GM21619 (cell line): ENCODE measurements around the gene STEAP4.
"Not testable (repeated sequence)": the region's sequence is repeated elsewhere in the genome, so short reads cannot be mapped to it uniquely, and the experiment has no call there.

Experiments used
- ATAC-seq: cut with Tn5 transposase; IDR thresholded peaks from one replicate; pipeline ENCODE4 v1.9.1; 2021; ENCODE audit not compliant: unreplicated experiment

STEAP4 gene

DNA sequence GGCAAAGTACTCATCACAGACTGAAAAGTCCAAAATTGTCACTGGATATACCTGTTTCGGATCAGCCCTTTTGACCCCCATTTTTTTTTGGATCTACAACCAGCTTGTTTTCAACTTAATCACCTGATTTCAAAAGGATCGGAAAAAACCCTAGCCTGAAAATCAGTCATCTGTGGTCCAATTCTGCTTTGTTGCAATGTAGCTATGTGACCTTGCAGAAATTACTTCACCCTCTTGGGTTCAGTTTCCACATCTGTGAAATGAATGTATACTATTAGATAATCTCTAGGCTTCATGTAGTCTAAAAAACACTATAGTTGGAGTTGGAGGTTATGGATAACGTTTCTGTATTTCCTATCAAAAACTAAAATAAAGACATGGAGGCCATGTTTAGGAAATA is 37.1 kb downstream of the STEAP4 start:
- ATAC-seq = no peak

DNA sequence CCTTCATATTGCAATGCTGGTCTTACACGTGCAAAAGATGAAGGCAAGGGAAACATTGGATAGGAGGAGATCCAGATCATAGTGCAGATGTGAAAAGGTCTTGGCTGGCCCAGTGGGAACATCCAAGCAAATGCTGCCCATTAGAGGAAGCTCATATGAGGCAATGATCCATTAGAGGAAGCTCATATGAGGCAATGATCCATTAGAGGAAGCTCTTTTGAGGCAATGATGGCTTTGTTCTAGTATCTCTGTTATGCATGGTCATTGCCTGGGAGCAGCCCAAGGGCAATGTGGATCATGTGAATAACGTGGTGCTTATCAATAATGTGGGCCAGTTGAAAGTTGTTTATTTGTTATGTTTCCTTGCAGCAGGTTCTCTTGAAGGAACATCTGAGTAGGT is 37.8 kb downstream of the STEAP4 start:
- no peak for ATAC-seq

- no peak for ATAC-seq
Observed at GRCh38 chr7:88268051-88268450, 38.6 kb downstream of the STEAP4 start.

GRCh38 chr7:88267421-88267820 is 39.3 kb downstream of the STEAP4 start:
- ATAC-seq = no peak

DNA sequence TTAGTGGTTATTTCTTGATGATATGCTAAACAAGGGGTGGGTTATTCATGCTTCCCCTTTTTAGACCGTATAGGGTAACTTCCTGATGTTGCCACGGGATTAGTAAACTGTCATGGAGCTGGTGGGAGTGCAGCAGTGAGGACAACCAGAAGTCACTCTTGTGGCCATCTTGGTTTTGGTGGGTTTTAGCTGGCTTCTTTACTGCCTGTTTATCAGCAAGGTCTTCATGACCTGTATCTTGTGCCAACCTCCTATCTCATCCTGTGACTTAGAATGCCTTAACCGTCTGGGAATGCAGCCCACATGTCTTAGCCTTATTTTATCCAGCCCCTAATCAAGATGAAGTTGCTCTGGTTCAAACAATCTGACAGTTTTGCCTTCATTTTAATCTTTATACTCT is 41.7 kb downstream of the STEAP4 start:
- not testable (repeated sequence) for ATAC-seq

GRCh38 chr7:88262562-88262961 is 44.1 kb downstream of the STEAP4 start:
- ATAC-seq = no peak

DNA sequence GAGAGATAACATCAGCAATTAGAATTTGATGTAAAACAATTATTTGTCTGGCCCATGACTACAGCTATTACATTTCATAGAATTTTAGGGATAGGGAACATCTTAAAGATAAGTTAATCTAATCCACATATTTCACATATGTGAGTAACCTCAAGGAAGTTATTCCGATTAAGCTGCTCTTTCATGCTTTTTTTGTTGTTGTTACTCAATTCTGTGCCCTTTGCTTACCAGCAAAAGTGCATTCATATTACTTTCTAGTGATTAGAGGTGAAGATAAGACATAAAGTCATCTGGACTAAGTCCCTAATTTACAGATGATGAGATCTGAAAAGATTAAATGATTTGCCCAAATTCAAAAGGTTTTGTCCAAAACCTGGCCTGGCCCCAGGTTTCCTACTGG is 46.0 kb downstream of the STEAP4 start:
- no peak for ATAC-seq

GRCh38 chr7:88259656-88260380 is 46.9 kb downstream of the STEAP4 start:
- ATAC-seq = no peak

DNA sequence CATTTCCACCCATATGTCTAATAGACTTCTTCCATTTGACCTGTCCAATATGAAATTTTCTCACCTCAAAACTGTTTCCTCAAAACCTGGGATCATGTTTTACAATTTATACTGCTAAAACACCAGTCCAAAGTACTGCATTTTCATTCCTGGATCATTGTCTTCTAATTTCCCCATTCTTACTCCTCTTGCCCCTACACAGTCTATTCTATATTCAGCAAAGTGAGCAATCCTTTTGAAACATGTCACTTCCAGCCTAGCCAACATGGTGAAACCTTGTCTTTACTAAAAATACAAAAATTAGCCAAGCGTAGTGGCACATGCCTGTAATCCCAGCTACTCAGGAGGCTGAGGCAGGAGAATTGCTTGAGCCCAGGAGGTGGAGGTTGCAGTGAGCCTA is 48.4 kb downstream of the STEAP4 start:
- not testable (repeated sequence) for ATAC-seq

DNA sequence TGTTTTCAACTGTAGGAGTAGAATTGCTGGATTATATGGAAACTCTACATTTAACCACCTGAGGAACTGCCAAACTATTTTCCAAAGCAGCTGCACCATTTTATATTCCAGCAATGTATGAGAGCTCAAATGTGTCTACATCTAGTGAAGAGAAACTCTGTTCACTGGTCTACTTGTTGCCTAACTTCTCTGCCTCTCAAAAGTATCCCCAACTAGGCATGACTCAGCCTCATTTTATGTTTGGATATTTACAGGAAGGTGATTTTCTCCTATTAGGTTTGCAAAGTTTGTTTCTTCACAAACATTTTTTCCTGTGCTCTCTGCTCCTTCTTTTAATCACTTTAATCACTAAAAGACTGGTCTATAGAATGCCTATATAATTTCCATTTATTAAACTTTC is 49.8 kb downstream of the STEAP4 start:
- ATAC-seq = no peak

GRCh38 chr7:88254721-88255424 is 51.8 kb downstream of the STEAP4 start:
- ATAC-seq = no peak

DNA sequence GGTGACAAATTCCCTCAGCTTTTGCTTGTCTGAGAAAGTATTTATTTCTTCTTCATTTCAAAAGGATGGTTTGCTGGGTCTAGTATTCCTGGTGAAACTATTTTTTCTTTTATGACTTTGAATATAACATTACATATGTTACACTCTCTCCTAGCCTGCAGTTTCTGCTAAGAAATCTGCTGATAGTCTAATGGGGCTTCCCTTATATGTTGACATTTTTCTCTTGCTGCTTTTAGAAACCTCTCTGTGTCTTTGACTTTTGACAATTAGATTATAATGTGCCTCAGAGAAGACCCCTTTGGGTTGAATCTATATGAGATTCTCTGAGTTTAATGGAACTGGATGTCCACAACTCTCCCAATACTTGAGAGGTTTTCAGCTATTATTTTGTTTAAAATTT is 53.1 kb downstream of the STEAP4 start:
- ATAC-seq = no peak

GRCh38 chr7:88244258-88244657 is 62.4 kb downstream of the STEAP4 start:
- ATAC-seq = no peak

DNA sequence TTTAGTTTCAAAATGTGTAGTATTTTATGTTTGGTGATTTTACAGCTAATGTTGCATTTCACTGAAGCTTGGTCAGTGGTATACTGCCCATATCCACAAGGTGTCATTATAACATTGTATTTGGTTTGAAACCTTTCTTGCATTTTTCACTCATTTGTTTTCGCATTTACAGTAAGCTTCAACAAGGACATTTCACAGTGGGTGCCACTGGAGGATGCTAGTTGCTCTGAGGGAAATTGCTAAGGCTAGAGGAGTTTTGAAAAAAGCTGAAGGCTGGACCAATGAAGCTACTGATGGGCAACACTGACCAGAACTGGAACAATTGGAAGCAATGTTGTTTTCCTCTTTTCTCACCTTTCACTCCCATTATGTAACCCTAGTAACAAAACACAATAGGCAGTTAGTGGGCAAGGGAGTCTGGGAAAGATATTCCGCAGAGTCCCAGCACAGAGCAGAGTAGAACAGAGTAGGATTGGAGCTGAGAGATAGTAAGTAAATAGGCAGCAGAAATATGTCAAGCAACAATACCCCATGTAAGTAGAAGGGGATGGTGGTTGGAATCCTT is 63.3 kb downstream of the STEAP4 start:
- ATAC-seq = peak; percentile 80

DNA sequence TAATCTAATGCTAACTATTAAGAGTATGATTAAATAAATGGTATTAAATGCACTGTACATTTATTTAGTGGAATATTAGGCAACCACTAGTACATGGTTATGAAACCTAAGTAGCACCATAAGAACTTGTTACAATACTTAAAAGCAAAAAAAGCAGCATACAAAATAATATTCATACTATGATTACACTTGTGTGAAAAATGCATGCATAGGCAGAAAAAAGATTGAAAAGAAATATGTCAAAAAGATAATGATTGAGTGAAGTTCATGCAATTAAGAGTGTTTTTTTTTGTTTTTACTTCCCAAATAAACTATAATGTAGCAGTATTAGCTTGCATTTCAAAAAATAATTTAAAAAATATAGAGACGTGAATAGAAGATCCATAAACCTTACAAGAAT is 66.8 kb downstream of the STEAP4 start:
- ATAC-seq = no peak

GRCh38 chr7:88233828-88234227 is 72.9 kb downstream of the STEAP4 start:
- no peak for ATAC-seq

DNA sequence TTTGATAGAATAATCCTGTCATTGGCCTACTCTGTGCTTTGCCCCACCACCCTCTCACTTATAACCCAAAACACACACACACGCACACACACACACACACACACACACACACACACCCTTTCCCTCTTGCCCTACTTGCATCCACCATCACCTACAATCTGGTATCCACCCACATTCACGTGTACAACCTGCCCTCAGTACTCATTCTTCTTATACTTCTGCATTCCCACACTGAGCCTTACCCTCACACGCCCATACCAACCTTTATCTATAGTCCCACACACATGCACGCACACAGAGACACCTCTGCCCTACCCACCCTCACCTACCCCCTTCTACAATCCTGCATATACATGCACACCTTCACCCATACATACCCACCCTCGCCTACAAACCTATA is 76.0 kb downstream of the STEAP4 start:
- no peak for ATAC-seq

DNA sequence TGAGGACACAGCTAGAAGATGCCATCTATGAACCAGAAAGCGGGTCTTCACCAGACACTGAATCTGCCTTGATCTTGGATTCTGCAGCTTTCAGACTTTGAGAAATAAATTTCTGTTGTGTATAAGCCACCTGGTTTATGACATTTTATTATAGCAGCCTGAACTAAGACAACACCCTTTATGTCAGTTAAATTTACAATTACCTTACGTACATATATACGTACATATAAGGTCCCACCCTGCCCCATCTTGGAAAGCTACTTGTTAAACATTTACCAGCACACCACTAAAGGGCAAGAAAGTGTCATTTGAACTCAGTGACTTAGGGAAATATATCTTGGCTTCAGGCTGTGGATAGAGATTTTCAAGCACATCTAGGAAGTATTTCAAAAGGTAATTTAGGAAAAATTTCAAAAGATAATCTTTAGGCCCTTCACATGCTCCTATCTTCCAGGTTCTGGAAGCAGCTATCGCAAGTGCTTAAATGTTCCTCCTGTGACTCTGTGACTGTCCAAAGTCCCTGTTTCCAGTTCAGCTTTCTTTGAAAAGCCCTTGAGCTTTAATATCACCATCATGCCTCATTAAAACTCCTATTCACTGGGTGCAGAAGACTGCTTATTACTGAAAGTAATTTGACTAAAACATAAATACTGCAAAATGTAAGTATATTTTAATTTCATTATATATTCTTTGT is 77.2 kb downstream of the STEAP4 start:
- ATAC-seq = no peak

- no peak for ATAC-seq
Observed at GRCh38 chr7:88226886-88227516, 79.7 kb downstream of the STEAP4 start.

GRCh38 chr7:88226201-88226600 is 80.5 kb downstream of the STEAP4 start:
- ATAC-seq = no peak

GRCh38 chr7:88224601-88225275 is 82.0 kb downstream of the STEAP4 start:
- no peak for ATAC-seq
